HG03558 (cell line): ENCODE data around the gene RFESD.

Experiments
- ATAC-seq: cut with Tn5 transposase; IDR thresholded peaks from one replicate; pipeline ENCODE4 v1.9.1; 2021; ENCODE audit warnings: moderate number of reproducible peaks; ENCODE audit not compliant: unreplicated experiment; ENCODE audit errors: extremely low read depth

RFESD gene

GRCh38 chr5:95646569-95647431 is at the start of gene RFESD:
RFESD (plus strand) TSS chr5:95646777; CDS start chr5:95652272, 5,495 bp downstream.
- ATAC-seq = peak; percentile 97

GRCh38 chr5:95599252-95599651 is 47.3 kb upstream of the RFESD start:
- ATAC-seq = no peak

- no peak for ATAC-seq
Measured at GRCh38 chr5:95600557-95600956, 46.0 kb upstream of the RFESD start.

GRCh38 chr5:95605786-95606185 is 40.8 kb upstream of the RFESD start:
- no peak for ATAC-seq

- no peak for ATAC-seq
Measured at GRCh38 chr5:95606419-95606818, 40.2 kb upstream of the RFESD start.

GRCh38 chr5:95609711-95610110 is 36.9 kb upstream of the RFESD start:
- no peak for ATAC-seq

- no peak for ATAC-seq
Measured at GRCh38 chr5:95610546-95610945, 36.0 kb upstream of the RFESD start.

GRCh38 chr5:95611396-95611795 is 35.2 kb upstream of the RFESD start:
- no peak for ATAC-seq

- no peak for ATAC-seq
Measured at GRCh38 chr5:95613514-95613913, 33.1 kb upstream of the RFESD start.

GRCh38 chr5:95615164-95615467 is 31.5 kb upstream of the RFESD start:
- peak; percentile 47 for ATAC-seq

GRCh38 chr5:95617057-95617456 is 29.5 kb upstream of the RFESD start:
- ATAC-seq = no peak

- ATAC-seq = no peak
Measured at GRCh38 chr5:95619096-95619495, 27.5 kb upstream of the RFESD start.

GRCh38 chr5:95619514-95620029 is 27.0 kb upstream of the RFESD start:
- ATAC-seq = no peak

- ATAC-seq = peak; percentile 31
Measured at GRCh38 chr5:95620030-95620869, 26.3 kb upstream of the RFESD start, which contains the start of gene GPR150. GPR150 (plus strand) TSS chr5:95620087; CDS start chr5:95620276, 189 bp downstream.

- ATAC-seq = peak; percentile 20
Measured at GRCh38 chr5:95620870-95621838, 25.4 kb upstream of the RFESD start.

- ATAC-seq = no peak
Measured at GRCh38 chr5:95621839-95622629, 24.5 kb upstream of the RFESD start.

- no peak for ATAC-seq
Measured at GRCh38 chr5:95623706-95624105, 22.9 kb upstream of the RFESD start.

GRCh38 chr5:95624368-95624767 is 22.2 kb upstream of the RFESD start:
- no peak for ATAC-seq

GRCh38 chr5:95626701-95627100 is 19.9 kb upstream of the RFESD start:
- no peak for ATAC-seq
